Measurements from ENCODE around the gene PSMB4. TPM values are rescaled to one million over a fixed set of nuclear protein-coding genes. Genes with fewer than 3 reads are reported as not detected.

Gene PSMB4
- total and polyA plus RNA-seq, 2 experiments from 2014 or later: 348 to 417 TPM

DNA sequence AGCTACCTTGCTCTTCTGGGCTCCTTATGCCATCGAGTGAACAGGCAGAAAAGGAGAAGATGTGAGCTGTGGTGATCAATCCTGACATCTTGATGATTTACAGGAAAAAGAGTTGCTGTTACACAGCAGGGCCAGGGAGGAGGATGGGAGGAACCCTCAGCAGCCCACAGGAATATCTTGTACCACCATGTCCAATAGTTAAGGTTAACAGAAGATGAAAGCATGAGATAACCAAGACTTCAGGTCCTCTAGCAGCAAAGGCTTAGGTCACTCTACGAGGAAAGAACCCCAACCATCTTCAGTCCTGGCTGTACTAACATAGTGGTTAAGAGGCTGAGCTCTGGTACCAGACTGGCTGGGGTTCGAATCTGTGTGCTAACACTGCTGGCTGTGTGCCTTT lies 14.8 kb upstream of the PSMB4 start:
- H3K4me1 Mint-ChIP-seq: no peaks in the 10 kb centered on the region
- ATAC-seq (no peak), DNase-seq (ENCODE audit: low spot score) (no peak)
- Histone ChIP-seq H2AFZ (no peak overlapping the region), H3K36me3 (ENCODE audit: insufficient read depth) (no peaks in the 10 kb centered on the region), H3F3A (replicated peaks; ENCODE audit: low read depth) (no peaks in the 10 kb centered on the region), H3K9me2 (ENCODE audit: insufficient read depth) (no peaks in the 10 kb centered on the region), H3K4me1 (ENCODE audit: insufficient read depth) (no peaks in the 10 kb centered on the region), H3K27ac (ENCODE audit: low read depth) (no peak overlapping the region), H4K20me1 (replicated peaks; ENCODE audit: insufficient read depth) (no peaks in the 10 kb centered on the region), H3K4me3 (no peak overlapping the region), H3K4me2 (no peak overlapping the region), H3K79me2 (replicated peaks; ENCODE audit: insufficient read depth) (no peaks in the 10 kb centered on the region), H3K27me3 (ENCODE audit: insufficient read depth) (no peaks in the 10 kb centered on the region)
- H3K4me3 Mint-ChIP-seq: no peak overlapping the region
- TF ChIP-seq CREB1 (CRISPR knock-in tag; IDR thresholded peaks at IDR 0.05; ENCODE audit: low read depth) (no peak), POLR2AphosphoS5 (IDR thresholded peaks at IDR 0.05; ENCODE audit: low read depth) (no peak), STAT1 (IDR thresholded peaks at IDR 0.05; ENCODE audit: unreplicated experiment) (no peak), ZNF114 (CRISPR knock-in tag; IDR thresholded peaks at IDR 0.05) (no peak), EZH2 (IDR thresholded peaks at IDR 0.05; ENCODE audit: low read depth, unreplicated experiment) (no peak), NANOG (IDR thresholded peaks at IDR 0.05; ENCODE audit: borderline replicate concordance) (no peak), ZNF462 (CRISPR knock-in tag; IDR thresholded peaks at IDR 0.05) (no peak), ZNF331 (CRISPR knock-in tag; IDR thresholded peaks at IDR 0.05; ENCODE audit: low read depth) (no peak), JUNB (IDR thresholded peaks at IDR 0.05; ENCODE audit: unreplicated experiment) (no peak), EZH2phosphoT487 (IDR thresholded peaks at IDR 0.05; ENCODE audit: unreplicated experiment) (no peak)
- TF ChIP-seq, protein P1, sequence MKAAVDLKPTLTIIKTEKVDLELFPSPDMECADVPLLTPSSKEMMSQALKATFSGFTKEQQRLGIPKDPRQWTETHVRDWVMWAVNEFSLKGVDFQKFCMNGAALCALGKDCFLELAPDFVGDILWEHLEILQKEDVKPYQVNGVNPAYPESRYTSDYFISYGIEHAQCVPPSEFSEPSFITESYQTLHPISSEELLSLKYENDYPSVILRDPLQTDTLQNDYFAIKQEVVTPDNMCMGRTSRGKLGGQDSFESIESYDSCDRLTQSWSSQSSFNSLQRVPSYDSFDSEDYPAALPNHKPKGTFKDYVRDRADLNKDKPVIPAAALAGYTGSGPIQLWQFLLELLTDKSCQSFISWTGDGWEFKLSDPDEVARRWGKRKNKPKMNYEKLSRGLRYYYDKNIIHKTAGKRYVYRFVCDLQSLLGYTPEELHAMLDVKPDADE (IDR thresholded peaks at IDR 0.05): no peak
- TF ChIP-seq, protein P2, sequence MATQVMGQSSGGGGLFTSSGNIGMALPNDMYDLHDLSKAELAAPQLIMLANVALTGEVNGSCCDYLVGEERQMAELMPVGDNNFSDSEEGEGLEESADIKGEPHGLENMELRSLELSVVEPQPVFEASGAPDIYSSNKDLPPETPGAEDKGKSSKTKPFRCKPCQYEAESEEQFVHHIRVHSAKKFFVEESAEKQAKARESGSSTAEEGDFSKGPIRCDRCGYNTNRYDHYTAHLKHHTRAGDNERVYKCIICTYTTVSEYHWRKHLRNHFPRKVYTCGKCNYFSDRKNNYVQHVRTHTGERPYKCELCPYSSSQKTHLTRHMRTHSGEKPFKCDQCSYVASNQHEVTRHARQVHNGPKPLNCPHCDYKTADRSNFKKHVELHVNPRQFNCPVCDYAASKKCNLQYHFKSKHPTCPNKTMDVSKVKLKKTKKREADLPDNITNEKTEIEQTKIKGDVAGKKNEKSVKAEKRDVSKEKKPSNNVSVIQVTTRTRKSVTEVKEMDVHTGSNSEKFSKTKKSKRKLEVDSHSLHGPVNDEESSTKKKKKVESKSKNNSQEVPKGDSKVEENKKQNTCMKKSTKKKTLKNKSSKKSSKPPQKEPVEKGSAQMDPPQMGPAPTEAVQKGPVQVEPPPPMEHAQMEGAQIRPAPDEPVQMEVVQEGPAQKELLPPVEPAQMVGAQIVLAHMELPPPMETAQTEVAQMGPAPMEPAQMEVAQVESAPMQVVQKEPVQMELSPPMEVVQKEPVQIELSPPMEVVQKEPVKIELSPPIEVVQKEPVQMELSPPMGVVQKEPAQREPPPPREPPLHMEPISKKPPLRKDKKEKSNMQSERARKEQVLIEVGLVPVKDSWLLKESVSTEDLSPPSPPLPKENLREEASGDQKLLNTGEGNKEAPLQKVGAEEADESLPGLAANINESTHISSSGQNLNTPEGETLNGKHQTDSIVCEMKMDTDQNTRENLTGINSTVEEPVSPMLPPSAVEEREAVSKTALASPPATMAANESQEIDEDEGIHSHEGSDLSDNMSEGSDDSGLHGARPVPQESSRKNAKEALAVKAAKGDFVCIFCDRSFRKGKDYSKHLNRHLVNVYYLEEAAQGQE (IDR thresholded peaks at IDR 0.05; ENCODE audit: unreplicated experiment): no peak
- TF ChIP-seq, protein P3, sequence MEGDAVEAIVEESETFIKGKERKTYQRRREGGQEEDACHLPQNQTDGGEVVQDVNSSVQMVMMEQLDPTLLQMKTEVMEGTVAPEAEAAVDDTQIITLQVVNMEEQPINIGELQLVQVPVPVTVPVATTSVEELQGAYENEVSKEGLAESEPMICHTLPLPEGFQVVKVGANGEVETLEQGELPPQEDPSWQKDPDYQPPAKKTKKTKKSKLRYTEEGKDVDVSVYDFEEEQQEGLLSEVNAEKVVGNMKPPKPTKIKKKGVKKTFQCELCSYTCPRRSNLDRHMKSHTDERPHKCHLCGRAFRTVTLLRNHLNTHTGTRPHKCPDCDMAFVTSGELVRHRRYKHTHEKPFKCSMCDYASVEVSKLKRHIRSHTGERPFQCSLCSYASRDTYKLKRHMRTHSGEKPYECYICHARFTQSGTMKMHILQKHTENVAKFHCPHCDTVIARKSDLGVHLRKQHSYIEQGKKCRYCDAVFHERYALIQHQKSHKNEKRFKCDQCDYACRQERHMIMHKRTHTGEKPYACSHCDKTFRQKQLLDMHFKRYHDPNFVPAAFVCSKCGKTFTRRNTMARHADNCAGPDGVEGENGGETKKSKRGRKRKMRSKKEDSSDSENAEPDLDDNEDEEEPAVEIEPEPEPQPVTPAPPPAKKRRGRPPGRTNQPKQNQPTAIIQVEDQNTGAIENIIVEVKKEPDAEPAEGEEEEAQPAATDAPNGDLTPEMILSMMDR (conservative IDR thresholded peaks at IDR 0.05; ENCODE audit: low read depth in 2 of 2): no peak
- H3K36me3 Mint-ChIP-seq (ENCODE audit: low read depth): no peaks in the 10 kb centered on the region
- no peaks in the 10 kb centered on the region for H3K27me3 Mint-ChIP-seq (ENCODE audit: insufficient read depth, low read depth, poor library complexity)
- H3K9me3 Mint-ChIP-seq: peaks cover 8% of the 10 kb centered on the region
- H3K27ac Mint-ChIP-seq: no peak overlapping the region

Measured in GM23338 (cell line).